CD4-positive, alpha-beta T cell treated with Interleukin-21 for 1 hour (primary cell): ENCODE results near the gene NCKAP1.

ENCODE experiments used
- DNase-seq: peaks from one replicate; pipeline ENCODE4 v3.0.0-alpha.2; 2020

NCKAP1 gene

DNA sequence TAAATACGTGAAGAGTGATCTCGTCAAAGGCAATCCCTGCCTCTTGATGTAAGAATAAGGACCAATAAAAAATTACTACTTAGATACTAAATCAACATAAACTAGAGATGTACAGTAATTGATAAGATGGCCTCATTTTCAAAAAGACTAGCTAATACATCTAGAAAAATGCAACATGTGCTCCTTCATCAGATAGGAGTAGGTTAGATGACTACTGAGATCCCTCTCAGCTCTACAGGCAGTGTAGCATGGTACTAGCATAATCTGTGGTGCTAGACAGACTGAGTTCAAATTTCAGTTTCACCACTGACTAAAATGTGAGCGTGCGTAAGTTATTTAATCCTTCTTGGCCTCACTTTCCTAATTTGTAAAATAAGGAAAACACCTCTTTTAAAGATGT lies 89.2 kb downstream of the NCKAP1 start:
- no peak for DNase-seq

DNA sequence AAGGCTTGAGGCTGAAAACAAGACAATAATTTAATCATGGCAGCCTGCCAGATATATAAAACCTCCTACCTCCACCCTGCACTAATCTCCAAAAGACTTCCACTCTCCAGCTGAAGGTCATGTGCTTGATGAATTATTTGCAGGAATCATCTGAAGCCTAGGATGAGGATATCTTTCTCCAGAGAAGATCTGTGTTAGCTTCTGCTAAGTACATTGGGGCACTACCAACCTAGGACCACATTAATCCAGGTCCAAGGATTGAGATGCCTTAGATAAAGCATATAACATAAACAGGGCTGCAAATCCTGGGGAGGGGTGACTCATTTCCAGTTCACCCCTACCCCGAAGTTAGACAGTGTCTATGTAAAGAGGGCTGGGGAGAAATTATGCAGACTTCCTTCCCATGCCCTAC lies 91.3 kb downstream of the NCKAP1 start:
- no peak for DNase-seq

DNA sequence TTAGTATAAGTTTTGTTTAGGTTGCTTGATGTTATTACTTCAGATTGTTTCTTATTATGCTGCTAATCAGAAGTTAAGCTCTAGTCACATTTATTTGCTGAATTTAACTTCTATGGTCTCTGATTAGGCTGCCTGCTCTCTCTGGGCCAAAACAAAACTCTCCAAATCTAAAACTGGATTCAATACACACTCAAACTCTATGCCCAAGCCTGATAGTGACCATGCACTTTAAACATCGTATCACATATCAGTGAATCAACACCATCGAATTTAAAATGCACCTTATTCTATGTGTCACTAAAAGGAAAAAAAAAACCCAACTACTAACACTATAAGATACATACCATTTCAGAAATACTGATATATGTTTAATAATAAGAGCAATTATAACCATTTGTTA lies 94.9 kb downstream of the NCKAP1 start:
- no peak for DNase-seq

DNA sequence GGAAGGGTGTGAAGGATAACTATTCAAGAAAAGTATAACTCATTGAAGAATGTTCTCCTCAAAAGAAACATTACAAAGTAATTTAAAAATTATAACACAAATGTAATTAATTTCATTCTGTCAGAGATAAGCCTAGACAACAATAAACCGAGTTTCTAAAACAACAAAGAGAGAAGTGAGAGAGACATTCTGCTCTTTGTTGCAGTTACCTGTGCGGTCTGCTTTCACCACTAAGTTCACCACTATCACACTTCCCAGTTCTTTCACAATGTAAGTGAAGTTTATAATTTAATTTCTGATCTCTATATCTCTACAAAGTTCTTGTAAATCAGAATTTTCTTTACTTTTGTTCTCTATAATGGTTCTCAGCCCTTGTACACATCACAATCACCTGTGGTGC lies 95.5 kb downstream of the NCKAP1 start:
- DNase-seq: no peak

DNA sequence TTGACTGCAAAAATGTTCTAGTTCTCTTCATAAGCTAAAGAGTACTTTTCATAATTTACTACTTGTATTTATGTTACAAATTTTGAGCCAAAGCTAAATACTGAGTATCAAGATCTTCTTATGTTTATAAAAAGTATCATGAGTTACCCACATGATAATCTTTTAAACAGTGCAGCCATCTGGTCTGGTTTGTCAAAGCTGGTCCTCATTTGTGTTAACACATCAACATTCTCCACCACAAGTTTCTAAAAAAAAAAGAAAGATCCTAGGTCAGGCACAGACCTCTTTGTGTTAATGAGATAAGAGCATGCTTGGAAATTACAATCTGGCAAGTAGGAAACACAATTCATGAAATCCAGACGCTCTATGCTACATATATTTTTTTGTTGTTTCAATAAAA lies 96.3 kb downstream of the NCKAP1 start:
- DNase-seq: no peak

DNA sequence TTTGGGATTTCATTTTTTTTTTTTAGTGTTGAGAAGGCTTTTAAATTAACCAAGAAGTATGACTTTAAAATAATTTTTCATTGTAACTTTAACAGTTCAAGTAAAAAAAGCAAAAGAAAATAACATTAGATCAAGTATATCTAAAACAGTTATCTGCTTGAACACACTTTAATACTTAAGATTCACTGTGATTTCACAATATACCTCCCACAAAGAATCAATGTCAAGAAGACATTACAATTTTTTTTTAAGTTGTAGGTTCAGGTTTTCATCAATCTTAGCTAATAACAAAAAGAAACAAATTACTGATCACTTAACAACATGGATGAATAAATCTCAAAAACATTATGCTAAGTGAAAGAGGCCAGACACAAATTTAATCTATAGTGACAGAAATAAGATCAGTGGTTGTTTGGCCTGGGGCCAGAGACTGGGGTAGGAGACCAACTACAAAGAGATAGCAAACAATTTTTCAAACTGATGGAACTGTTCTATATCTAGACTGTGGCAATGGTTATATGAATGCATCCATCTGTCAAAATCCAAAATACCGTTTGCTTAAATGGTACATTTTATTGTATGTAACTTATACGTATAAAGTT lies 97.0 kb downstream of the NCKAP1 start:
- DNase-seq: no peak

DNA sequence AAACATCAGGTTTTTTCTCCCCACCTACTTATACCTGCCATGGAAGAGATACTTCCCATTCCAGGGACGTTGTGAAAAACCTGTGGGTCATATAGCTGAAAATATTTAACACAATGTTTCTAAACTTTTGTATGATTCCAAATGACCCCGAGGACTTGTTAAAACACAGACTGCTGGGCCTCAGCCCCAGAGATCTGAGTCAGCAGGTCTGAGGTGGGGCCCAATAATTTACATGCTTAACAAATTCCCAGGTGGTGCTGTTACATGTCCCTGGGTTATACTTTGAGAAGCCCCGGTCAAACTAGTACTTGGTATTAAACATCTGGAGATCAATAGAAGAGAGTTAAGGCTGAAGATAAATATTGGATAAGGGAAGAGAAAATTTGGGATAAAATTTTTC lies 100.4 kb downstream of the NCKAP1 start:
- DNase-seq: no peak

DNA sequence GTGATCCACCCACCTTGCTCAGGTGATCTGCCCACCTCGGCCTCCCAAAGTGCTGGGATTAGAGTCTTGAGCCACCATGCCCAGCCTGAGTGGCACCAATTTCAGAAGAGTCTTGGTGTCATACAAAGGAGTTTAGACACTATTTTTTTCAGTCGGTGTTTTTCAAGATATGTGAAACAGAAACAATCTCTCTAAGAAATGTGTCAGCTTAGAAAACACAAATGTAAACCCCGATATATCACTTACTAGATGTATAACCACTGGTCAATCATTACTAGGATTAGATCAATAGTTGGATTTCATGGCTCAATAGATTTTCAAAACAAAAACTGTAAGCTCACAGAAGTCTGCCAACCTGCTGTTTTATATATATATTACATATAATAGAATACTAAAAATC lies 104.6 kb downstream of the NCKAP1 start:
- no peak for DNase-seq

DNA sequence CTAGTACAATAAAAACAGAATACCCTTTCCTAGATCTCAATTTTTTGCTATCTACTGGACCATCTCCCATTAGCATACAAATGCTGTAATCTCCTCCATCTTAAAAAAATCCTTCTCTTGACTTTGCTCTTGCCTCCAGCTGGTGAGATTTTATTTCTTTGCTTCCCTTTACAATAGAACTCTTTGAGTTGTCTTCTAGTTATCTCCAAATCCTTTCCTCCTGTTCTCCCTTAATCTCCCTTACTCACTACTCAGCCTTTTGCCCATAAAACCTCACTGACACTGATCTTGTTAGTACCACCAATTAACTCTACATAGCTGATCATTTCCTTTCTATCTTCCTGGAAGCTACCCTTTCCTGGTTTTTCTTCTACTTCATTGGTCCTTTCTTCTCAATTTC lies 108.3 kb downstream of the NCKAP1 start:
- no peak for DNase-seq

DNA sequence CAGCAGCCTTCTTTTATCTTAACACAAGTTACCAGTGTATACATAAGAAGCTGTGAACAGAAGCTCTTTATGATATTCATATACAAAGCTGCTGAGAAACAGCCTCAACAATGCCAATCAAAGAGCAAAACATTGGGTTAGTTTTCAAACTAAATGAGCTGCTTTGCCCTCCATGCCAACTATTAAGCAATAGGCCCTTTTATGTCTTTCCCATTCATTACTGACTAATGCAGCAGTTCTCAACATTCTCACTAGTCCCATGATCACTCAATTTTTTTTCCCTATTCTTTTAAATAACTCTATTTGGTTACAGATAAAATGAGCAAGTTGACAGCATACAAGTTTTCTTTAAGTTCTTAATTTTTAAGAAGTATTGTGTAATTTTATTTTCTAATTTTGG lies 114.0 kb downstream of the NCKAP1 start:
- DNase-seq: no peak

DNA sequence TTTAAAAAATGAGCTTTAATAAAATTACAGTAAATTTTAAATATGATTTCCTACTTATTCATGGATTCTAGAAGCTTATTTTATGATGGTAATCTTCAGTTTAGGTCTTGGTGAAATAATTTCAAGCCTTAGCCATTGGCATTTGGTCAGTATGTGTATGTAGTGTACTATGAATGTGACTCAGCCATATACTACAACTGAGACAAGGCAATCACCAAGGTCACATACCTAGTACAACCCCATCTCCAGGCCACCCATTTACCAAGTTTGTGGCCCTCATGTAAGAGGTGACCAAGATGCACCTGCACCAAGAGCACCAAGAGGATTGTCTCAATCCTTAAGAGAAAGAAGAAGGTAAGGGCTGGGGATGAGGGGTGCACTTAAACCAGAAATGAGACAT lies 117.0 kb downstream of the NCKAP1 start:
- DNase-seq: no peak

DNA sequence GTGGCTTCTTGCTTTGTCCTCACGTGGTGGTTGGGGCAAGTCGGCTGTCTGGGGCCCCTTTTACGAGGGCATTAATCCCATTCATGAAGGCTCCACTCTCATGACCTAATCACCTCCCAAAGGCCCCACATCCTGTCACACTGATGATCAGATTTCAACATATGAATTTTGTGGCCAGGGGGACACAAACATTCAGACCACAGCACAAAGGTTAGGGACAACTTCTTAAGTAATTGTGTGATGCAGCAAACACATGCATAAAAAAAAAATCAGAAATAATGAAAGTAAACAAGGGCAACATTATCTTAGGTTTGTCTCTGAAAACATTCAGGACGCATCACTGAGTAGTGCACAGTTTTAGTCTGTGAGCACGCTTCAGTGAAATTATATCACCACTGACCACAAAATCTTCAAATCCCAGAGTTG lies 117.6 kb downstream of the NCKAP1 start:
- DNase-seq: no peak

DNA sequence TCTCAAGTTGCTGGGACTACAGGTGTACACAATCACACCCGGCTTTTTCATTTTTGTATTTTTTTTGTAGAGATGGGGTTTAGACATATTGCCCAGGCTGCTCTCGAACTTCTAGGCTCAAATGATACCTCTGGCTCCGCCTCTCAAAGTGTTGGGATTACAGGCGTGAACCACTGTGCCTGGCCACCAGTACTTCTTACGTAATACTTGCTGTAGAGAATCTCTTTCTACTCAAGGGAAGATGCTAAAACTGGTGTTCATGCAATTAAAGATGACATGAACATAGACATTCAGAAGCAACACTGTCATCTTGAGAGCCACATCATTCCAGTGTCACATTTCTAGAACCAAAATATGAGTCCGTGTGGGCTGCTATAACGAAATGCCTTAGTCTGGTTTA lies 118.2 kb downstream of the NCKAP1 start:
- no peak for DNase-seq

DNA sequence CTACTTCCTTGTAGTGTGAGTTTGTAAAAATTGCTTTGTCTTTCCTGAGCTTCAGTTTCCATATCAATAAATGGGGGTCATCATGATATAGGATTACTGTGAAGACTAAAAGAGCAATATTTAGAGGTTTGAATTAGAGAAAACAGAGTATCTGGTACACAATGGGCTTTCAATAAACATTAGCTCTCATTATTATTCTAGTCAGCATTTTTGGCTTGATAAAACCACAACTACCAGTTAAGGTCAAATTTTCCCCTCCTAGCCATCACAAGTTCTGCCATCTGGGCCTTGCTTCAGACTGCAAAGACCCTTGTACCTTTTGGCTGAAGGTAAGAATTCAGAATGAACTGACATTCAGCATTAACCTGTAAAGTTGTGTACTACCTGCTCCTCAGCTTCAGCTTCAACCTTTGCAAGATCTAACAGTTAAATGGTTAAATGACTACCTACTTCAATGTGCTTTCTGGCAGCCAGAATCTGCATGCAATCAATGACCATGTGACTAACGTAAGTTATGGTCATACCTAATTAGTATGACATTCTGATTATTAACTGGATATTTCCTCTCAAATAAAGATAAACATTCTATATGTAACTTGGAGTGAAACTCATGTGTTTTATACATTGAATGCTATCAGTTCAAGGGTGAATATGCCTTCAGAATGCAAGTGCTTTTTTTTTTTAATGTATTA lies 119.2 kb downstream of the NCKAP1 start:
- no peak for DNase-seq

DNA sequence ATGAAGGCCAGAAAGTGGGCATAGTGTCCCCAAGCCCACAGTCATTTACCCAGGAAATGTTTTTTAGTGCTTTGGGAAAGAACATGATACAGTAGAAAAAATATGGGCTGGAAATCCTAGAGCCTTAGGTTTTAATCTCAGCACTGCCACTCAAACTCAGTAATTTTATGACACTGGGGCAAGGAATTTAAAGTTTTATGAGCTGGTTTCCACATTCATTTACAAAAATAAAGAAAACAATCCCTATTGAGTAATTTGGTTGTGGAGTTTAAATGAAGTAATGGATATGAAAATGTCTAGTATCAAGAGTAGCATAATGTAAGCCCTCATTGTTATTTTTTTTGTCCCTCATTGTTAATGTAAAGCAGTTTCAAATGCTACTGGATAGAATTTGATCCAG lies 120.3 kb downstream of the NCKAP1 start:
- DNase-seq: no peak

DNA sequence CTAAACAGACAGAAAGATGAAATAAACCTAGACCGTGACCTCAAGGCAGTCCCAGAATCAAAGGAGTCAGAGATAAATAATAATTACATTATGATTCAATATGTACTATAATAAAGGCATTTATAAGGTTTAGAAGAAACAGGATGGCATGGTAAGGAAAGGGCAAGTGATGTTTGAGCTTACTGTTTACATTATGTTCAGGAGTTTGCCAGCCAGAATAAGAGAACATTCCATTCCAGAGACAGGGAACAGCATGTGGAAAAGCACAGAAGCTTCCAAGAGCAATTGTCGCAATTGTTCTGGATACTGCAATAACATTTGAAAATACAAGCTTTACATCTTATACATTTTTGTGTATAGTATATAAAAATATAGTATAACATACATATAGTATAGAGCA lies 121.8 kb downstream of the NCKAP1 start:
- no peak for DNase-seq

DNA sequence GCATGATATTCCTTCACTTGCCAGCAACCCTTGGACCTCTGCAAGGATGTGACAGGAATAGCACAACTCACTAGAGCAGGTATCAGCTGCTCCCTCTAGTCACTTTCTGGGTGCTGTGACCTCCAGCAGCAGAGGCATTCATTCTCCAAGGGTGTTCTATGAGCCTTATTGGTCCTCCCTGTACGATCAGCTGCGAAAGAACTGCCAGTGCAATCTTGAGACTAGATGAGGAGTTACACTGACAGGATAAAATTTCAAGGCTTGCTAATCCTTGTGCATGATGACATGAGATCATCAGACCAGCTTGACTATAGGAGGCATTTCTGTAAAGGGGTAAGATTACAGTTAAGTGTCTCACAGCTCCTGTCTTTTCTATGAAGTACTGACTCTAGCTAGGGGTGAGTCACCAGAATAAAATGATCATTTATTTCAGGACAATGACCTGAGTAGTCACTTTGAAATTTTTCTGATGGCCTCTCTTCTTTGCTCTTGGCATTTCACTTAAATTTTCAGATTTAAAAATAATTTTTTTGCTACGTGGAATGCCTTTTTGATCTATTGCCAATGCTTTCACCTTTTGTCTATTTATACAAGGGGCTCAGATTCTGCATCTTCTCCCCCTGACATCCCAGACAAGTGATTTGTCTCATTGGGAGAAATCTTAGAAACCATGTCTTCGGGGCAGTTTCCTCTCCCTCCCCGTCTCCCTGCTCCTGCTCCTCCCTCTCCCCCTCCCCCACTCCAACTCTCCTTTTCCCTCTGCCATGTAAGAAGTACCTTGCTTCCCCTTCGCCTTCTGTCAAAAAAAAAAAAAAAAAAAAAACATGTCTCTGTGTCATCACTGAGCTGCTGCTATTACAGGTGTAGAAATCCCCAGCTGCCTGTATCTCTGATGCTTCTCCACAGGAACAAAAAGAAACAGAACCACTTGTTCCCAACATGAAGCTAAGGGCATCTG lies 122.6 kb downstream of the NCKAP1 start:
- DNase-seq: no peak

DNA sequence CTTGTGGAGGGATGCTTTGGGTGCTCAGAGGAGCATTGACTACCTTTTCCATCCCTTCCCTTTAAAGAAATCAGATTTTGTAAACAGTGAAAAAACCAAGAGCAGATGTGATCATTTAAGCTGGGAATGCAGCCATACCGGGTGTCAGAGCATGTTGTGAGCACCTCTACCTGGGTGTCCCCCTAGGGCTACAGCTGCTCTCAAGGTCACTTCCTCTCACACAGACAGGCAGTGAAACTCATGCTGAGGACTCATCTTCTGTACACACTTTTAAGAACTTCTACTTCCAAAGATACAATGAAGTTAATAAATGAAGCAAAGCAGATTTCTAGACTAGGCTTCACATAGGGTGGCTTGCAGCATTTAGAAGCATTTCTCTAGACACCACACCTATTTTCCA lies 123.4 kb downstream of the NCKAP1 start:
- no peak for DNase-seq

DNA sequence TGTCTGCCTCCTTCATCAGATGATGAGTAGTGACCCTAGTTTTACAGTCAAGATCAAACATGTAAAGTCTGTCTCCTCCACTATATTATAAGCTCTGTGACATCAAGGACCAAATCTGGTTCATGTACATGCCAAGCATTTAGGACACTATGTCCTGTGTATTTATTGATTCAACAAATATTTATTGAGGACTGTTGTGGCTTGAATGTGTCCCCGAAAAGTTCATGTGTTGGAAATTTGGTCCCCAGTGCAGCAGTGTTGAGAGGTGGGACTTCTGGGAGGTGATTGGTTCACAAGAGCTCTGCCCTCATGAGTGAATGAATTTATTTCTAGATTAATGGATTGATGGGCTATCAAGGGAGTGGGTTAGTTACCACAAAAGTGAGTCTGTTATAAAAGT lies 125.2 kb downstream of the NCKAP1 start:
- DNase-seq: no peak

DNA sequence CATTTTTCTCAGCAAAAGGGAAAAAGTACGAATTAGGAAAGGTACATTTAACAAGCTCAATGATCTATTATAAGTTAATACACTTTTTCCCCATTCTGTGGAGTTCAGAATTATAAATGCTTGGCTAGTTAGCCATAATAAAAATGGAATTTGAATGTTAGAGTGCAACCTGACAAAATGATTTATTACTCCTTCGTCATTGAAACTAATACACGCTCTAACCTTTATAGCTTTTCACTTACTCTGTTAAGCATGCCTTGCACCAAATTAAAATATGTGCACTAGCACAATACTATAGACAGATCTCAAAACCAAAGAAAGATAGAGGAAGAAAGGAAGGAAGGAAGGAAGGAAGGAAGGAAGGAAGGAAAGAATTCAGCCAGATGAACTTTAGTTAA lies 125.7 kb downstream of the NCKAP1 start:
- no peak for DNase-seq

DNA sequence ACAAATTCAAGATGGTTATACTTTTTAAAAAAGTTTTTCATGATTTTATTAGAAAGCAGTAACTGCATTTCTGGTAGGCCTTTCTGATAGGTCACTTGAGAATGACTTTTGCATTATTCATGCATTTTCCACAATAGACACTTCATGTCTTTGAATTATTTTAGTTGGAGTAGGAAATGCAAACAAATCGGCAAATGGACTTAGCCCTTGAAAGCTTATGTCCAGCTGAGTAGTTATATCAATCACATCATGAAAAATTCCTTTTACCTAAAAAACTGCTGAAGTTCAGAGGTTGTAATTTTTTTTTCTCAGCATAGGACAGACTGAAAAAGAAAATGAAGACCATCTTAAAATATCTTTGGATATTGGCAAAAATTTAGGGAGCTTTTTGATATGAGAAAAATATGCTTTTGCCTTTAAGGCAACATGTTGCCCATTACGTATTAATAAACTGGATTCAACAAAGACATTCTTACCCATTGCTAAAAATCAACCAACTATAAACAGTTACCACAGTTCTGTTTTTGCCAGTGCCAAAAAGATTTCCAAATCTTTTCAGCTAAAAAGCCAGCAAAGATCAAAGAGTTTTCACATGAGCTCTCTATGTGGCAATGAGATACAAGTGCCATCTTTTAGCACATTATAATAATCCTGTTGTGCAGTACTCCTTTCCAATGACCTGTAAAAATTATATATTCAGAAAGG lies 126.3 kb downstream of the NCKAP1 start:
- DNase-seq: no peak

DNA sequence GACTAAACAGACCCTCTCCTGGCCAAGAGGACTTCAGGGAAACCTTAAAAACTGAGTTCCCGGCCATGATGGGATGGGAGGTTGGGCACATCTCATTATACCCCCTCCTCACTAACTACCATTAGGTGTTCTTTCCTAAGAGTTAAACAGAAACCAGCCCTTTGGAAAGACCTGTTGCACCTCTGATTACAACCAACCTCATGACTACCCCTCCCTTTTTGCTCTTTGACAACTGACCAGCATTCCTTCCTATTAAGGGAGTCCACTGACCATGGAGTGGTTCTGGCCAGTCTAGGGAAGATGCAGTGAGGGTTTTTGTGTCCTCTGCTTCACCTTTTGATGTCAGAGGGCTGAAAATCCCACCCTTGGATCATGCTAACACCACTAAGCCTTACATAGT lies 127.3 kb downstream of the NCKAP1 start:
- DNase-seq: no peak

DNA sequence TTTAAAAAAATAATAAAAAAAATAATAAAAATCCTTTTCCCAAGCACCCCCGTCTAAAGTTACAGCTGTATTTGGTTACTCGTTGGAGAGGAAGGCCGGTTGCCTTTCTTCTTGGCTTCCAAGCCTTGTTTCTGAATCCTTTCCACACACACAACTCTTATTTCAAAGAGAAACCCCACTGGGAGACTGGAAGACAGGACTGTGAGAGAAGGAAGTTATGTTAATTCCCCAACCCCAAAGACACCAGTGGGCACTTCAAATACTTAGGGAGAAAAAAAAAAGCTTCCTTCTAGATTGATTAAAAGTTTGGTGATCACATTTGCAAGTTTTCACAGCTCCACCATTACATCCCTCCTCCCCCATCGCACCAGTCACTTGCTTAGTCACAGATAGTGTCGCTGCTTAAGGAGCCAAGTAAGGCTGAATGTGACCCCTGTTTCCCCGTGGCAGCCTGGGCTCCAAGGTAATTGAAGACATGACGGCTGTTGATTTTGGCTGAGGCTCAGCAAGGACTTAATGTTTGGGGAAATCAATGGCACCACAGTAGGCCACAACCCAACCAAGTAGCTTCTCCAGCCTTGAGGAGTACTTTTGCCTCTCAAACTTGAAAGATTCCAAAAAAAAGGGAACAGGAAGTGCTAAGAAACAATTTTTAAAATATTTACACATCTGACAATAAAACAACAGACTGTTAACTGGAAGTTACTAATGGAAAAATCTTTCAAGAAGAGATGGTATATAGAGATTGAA lies 131.0 kb downstream of the NCKAP1 start:
- no peak for DNase-seq
